BJ (cell line): Measurements from ENCODE around the gene SYNE2. TPM values are rescaled to one million over a fixed set of nuclear protein-coding genes. Genes with fewer than 3 reads are reported as not detected.

Experiments
- CTCF ChIA-PET: fragments of 350-600 bp; formaldehyde crosslinking; extraction: SDS; loops from one replicate; lab custom pipeline; 2021; ENCODE audit warnings: antibody characterized with exemption, inconsistent platforms; lab: Yijun Ruan, JAX
- POLR2A ChIA-PET: fragments of 300-600 bp; sonication (Branson Sonifier 250); formaldehyde crosslinking; extraction: SDS; loops from one replicate; lab custom pipeline; 2021; ENCODE audit warnings: antibody characterized with exemption; lab: Charles Lee
- DNase-seq: peaks from one replicate; pipeline ENCODE4 v3.0.0-alpha.2; 2011; ENCODE audit warnings: low read depth
- H3K27me3 ChIP-seq: 2 replicates; pipeline ENCODE4 v1.6.0; 2011; ENCODE audit warnings: low read length; ENCODE audit not compliant: control insufficient read depth, insufficient read depth
- H3K36me3 ChIP-seq: 2 replicates; pipeline ENCODE4 v1.5.1; 2011; ENCODE audit warnings: low read length; ENCODE audit not compliant: control insufficient read depth, insufficient read depth
- H3K4me3 ChIP-seq: 2 replicates; pipeline ENCODE4 v1.5.1; 2011; ENCODE audit warnings: low read depth, mild to moderate bottlenecking, control low read depth, low read length
- polyA plus RNA-seq: library from polyadenylated mRNA; depleted of rRNA; stranded (reverse); fragments of >200 nt; gene quantifications from 2 replicates; pipeline ENCODE4 v1.2.3, GENCODE V29; 2011
- TF ChIP-seq, protein P1 (sequence below): IDR thresholded peaks from 2 replicates; pipeline ENCODE4 v1.5.1; 2011; ENCODE audit warnings: low read depth, mild to moderate bottlenecking, control low read depth, inconsistent platforms, low read length, moderate library complexity; ENCODE audit not compliant: insufficient read depth

SYNE2 gene
- polyA plus RNA-seq, 1 experiment = 5.2 TPM

DNA sequence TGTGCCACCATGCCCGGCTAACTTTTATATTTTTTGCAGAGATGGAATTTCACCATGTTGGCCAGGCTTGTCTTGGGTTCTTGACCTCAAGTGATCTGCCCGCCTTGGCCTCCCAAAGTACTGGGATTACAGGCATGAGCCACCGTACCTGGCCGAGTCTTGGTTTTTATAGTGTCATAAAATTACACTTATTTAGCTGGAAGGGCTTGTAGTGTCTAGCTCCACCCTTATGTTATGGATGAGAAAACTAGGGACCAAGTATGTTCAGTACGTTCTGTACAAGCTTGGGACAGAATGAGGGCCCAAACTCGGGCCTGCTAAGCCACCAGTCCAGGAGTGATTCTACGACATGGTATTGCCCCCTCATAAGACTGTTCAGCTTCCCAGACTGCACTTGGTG is 35.1 kb downstream of the SYNE2 start:
- Histone ChIP-seq H3K4me3 (no peak overlapping the region), H3K36me3 (no peaks in the 10 kb centered on the region), H3K27me3 (no peaks in the 10 kb centered on the region)
- POLR2A ChIA-PET = no interaction called here
- TF ChIP-seq, protein P1, sequence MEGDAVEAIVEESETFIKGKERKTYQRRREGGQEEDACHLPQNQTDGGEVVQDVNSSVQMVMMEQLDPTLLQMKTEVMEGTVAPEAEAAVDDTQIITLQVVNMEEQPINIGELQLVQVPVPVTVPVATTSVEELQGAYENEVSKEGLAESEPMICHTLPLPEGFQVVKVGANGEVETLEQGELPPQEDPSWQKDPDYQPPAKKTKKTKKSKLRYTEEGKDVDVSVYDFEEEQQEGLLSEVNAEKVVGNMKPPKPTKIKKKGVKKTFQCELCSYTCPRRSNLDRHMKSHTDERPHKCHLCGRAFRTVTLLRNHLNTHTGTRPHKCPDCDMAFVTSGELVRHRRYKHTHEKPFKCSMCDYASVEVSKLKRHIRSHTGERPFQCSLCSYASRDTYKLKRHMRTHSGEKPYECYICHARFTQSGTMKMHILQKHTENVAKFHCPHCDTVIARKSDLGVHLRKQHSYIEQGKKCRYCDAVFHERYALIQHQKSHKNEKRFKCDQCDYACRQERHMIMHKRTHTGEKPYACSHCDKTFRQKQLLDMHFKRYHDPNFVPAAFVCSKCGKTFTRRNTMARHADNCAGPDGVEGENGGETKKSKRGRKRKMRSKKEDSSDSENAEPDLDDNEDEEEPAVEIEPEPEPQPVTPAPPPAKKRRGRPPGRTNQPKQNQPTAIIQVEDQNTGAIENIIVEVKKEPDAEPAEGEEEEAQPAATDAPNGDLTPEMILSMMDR = no peak
- CTCF ChIA-PET = no interaction called here
- DNase-seq = no peak

DNA sequence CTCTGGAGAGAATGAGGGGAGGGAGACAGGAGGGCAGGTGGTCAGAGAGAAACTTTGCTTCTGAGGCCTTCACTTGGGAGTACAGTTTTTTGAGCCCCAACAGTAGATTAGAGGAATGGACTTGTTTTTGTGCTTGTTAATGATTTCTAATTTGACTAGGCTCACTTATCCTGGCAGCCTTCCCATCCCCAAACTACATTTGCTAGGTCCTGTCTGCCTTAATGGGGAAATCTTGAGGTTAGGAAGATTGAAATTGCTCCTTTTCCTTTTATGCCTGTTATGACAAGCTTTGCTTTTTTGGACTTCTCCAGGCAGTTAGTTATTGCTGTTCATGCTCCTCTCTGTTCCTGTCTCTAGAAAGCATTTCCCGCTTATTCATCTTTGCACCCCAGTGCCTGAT is 37.7 kb downstream of the SYNE2 start:
- DNase-seq = no peak
- H3K27me3 ChIP-seq = no peaks in the 10 kb centered on the region
- POLR2A ChIA-PET = no interaction called here
- no peak overlapping the region for H3K4me3 ChIP-seq
- no peaks in the 10 kb centered on the region for H3K36me3 ChIP-seq
- TF ChIP-seq, protein P1 = no peak
- CTCF ChIA-PET = interaction anchor here (0.9 kb wide), 1 partner anchor 17 kb away, joined by 3 read pairs; no protein-coding TSS in a partner anchor

DNA sequence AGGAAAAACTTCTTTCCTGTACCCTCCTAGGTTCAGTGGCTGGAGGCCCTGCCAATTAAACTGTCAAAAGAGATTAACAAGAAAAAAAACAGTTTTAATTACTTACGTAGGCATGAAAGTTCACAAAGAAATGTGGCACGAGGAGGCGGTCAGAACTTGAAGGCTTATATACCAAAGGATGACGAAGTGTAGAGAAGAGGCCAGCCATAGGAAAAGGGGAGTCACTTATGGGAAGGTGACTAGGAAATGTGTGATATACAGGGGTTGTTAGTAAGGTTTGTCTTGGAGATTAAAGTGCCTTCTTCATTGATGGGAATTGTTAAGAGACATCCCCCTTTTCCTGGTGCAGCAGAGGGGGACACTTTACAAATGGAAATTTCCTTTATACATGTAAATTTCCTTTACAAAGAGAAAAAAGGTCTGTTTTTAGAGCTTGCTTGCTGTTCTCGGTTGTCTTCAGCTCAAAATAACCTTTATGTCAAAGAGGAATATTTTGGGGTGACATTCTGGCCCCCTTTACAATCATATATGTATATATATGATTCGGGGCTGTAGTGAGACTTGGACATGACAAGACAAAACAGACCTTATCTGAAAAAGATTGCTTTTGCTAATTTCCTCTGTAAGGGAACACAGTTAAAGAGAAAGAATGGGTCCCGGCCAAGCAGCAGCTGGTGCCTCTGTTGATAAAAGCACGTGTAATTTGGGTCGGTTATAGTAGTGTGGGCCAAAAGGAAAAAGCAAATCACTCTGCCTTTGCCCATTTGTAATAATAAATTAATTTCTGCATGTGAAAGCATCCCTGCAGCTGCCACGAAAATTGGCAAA is 38.6 kb downstream of the SYNE2 start:
- H3K27me3 ChIP-seq = no peaks in the 10 kb centered on the region
- no peaks in the 10 kb centered on the region for H3K36me3 ChIP-seq
- ChIA-PET POLR2A (no interaction called here), CTCF (interaction anchor here (0.9 kb wide), 1 partner anchor 18 kb away, joined by 3 read pairs; no protein-coding TSS in a partner anchor)
- no peak overlapping the region for H3K4me3 ChIP-seq
- DNase-seq = no peak
- TF ChIP-seq, protein P1 = no peak

DNA sequence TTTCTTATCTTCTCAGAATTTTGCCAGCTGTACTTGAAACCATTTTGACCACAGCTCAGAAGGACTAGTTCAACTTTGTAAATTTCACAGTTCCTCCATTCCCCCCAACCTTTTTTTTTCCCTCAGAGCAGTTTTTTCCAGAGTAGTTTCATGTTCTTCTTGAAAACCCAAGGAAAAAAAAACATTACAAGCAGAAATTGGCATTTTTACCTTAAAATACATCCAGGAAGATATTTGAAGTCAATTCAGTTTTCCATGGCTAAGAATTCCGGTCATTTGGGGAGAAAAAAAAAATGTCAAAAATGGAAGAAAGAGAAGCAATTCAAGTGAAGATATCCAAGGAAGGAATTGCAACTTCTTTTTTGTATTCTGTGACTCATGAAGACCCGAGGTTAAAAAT is 39.5 kb downstream of the SYNE2 start:
- no peak for DNase-seq
- CTCF ChIA-PET = no interaction called here
- POLR2A ChIA-PET = no interaction called here
- H3K36me3 ChIP-seq = no peaks in the 10 kb centered on the region
- no peaks in the 10 kb centered on the region for H3K27me3 ChIP-seq
- H3K4me3 ChIP-seq = no peak overlapping the region
- TF ChIP-seq, protein P1 = no peak

DNA sequence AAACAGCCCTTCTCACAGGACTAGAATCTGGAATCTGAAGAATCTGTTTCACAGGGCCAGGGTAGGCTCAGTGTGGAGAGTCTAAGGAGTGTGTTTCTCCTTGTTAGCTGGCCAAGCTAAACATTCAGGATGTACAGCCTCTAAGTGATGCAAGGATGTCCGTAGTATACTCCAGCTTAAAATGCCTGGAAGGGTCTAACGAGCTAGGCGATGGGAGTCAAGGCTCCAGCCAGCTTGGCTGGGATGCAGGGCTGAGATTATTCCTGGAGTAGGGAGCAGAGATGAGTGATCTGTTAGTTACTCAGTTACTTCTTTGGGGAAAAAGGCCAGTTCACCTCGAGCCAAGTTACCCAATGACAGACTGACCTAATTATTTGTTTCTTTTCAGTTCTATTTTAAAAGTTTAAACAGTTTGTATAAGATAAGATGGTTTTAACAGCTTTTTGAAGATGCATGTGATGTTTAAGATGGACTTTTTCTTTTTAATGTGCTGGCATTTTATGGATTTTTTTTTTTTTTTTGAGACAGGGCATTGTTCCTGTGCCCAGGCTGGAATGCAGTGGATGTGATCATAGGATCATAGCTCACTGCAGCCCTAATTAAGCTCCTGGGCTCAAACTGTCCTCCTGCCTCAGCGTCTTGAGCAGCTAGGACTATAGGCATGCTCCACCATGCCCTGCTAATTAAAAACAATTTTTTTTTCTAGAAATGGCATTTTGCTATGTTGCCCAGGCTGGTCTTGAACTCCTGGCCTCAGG is 41.1 kb downstream of the SYNE2 start:
- Histone ChIP-seq H3K36me3 (no peaks in the 10 kb centered on the region), H3K4me3 (no peak overlapping the region), H3K27me3 (no peaks in the 10 kb centered on the region)
- DNase-seq = peak; percentile 55
- ChIA-PET POLR2A (interaction anchor here (0.6 to 0.7 kb wide), 2 partner anchors 10 to 905 kb away, joined by 4 to 7 read pairs; no protein-coding TSS in a partner anchor), CTCF (no interaction called here)
- TF ChIP-seq, protein P1 = no peak
